ENCODE data around the gene FAHD1.
"Not testable (repeated sequence)": the region's sequence is repeated elsewhere in the genome, so short reads cannot be mapped to it uniquely, and the experiment has no call there.

The FAHD1 gene

GRCh38 chr16:1794908-1795666 is 31.9 kb upstream of the FAHD1 start:
- DNase-seq (ENCODE audit: low spot score in 2 of 2) = no peak
- H3K9me3 Mint-ChIP-seq = peaks cover 9% of the 10 kb centered on the region

GRCh38 chr16:1799263-1799662 is 27.7 kb upstream of the FAHD1 start:
- H3K4me3 Mint-ChIP-seq; DNase-seq (ENCODE audit: low spot score in 2 of 2); H3K36me3 Mint-ChIP-seq; H3K9me3 Mint-ChIP-seq; ATAC-seq; H3K4me1 Mint-ChIP-seq; H3K27ac Mint-ChIP-seq: not testable (repeated sequence)

More at GRCh38 chr16:1794908-1795666, 31.9 kb upstream of the FAHD1 start:
- Mint-ChIP-seq H3K27ac (no peak overlapping the region), H3K4me3 (no peak overlapping the region), H3K4me1 (no peaks in the 10 kb centered on the region), H3K36me3 (peaks cover 6% of the 10 kb centered on the region)
- ATAC-seq = no peak

- ATAC-seq = no peak
- Mint-ChIP-seq H3K4me3 (no peak overlapping the region), H3K9me3 (peaks cover 9% of the 10 kb centered on the region), H3K27ac (no peak overlapping the region), H3K4me1 (no peaks in the 10 kb centered on the region), H3K36me3 (peaks cover 3% of the 10 kb centered on the region)
- DNase-seq (ENCODE audit: low spot score in 2 of 2) = no peak
Observed at GRCh38 chr16:1800701-1801100, 26.3 kb upstream of the FAHD1 start.

DNA sequence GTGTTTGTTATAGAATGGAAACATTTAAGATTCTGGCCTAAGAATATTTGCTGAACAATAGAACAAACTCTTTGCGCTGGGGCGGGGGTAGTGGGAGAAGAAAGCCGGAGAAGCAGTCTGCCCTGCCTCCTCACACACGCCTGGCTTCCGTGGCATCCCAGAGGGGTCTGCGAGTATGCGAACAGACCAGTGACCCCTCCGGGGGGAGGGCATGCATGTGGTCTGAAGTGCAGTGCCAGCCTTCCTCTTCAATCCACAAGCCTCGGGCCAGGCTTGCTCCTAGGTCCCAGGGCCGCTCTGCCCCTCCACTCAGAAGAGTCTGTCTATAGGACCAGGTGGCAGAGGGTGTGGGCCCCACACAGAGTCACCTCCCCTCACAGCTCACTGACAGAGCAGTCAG is 19.4 kb upstream of the FAHD1 start:
- H3K4me1 Mint-ChIP-seq = no peaks in the 10 kb centered on the region
- no peak overlapping the region for H3K4me3 Mint-ChIP-seq
- no peak for DNase-seq (ENCODE audit: low spot score in 2 of 2)
- no peak overlapping the region for H3K27ac Mint-ChIP-seq
- H3K9me3 Mint-ChIP-seq = no peaks in the 10 kb centered on the region
- no peak for ATAC-seq
- H3K36me3 Mint-ChIP-seq = peaks cover 31% of the 10 kb centered on the region

DNA sequence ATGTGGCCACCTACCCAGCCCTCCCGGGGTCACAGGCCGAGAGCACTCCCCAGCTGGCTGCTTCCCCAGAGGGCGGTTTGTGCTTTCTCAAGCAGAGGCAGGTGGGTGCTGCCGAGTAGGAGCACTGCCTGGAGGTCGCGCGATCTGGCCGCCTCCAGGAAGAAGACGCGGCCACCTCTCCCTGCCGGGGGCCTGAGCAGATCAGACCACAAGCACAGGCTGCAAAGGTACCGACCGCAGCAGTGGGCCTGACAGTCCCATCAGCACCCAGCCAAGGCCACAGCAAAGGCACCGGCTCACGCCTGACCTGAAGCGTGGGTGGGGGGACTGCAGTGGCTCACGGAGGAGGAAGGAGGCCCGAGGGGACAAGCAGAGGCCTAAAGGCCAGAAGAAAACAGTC is 18.3 kb upstream of the FAHD1 start:
- ATAC-seq = no peak
- no peak overlapping the region for H3K27ac Mint-ChIP-seq
- no peak for DNase-seq (ENCODE audit: low spot score in 2 of 2)
- H3K36me3 Mint-ChIP-seq = peaks cover 32% of the 10 kb centered on the region
- no peaks in the 10 kb centered on the region for H3K4me1 Mint-ChIP-seq
- H3K9me3 Mint-ChIP-seq = no peaks in the 10 kb centered on the region
- H3K4me3 Mint-ChIP-seq = no peak overlapping the region

DNA sequence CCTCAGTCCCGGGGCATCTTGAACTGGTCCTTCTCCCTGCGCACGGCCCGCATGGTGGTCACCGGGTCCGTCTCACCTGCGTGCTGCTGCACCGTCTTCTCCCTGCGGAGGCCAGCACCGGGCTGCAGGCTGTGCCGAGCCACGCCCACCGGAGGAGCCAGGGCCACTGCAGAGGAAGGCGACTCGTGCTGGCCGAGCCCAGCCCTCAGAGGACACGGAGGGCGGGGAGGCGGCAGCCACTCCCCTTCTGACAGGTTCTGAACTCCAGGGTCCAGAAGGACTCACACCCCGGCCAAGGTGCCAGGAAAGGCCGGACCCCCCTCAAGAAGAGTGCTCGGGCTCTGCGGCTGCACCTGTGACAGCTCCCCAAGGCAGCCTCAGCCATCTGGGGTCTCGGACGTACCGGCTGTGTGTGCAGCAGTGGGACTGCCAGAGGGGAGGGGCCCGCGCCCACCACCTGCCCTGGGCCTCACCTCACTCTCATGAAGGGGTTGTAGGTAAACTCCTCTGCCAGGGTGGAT is 17.7 kb upstream of the FAHD1 start:
- no peaks in the 10 kb centered on the region for H3K4me1 Mint-ChIP-seq
- H3K4me3 Mint-ChIP-seq = no peak overlapping the region
- no peaks in the 10 kb centered on the region for H3K9me3 Mint-ChIP-seq
- ATAC-seq = no peak
- no peak for DNase-seq (ENCODE audit: low spot score in 2 of 2)
- H3K36me3 Mint-ChIP-seq = peaks cover 39% of the 10 kb centered on the region
- no peak overlapping the region for H3K27ac Mint-ChIP-seq

DNA sequence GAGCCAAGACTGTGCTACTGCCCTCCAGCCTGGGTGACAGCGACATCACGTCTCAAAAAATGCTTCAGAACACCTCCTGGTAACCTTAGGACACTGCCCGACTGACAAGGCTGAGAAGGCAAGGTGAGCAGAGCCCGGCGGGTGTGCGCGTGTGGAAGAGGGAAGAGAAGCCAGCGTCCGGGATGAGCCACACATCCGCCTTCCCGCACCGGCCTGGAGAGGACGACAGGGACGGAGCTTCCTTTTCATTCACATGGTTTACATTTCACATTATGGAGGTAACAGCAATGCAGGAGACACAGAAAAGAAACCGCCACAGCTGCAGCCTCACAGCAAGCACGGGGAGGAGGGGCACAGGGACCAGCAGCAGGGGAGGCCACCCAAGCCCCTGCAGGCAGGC is 16.9 kb upstream of the FAHD1 start:
- Mint-ChIP-seq H3K4me3 (no peak overlapping the region), H3K4me1 (no peaks in the 10 kb centered on the region), H3K36me3 (peaks cover 46% of the 10 kb centered on the region), H3K9me3 (no peaks in the 10 kb centered on the region), H3K27ac (no peak overlapping the region)
- ATAC-seq (no peak), DNase-seq (ENCODE audit: low spot score in 2 of 2) (no peak)

- no peaks in the 10 kb centered on the region for H3K4me1 Mint-ChIP-seq
- ATAC-seq (no peak), DNase-seq (ENCODE audit: low spot score in 2 of 2) (no peak)
- no peak overlapping the region for H3K4me3 Mint-ChIP-seq
- H3K36me3 Mint-ChIP-seq = peaks cover 49% of the 10 kb centered on the region
- no peaks in the 10 kb centered on the region for H3K9me3 Mint-ChIP-seq
- H3K27ac Mint-ChIP-seq = no peak overlapping the region
Observed at GRCh38 chr16:1810536-1810935, 16.5 kb upstream of the FAHD1 start.

- ATAC-seq = peak; percentile 79
- H3K4me1 Mint-ChIP-seq = peaks cover 5% of the 10 kb centered on the region
- peaks cover 38% of the 10 kb centered on the region for H3K36me3 Mint-ChIP-seq
- DNase-seq (ENCODE audit: low spot score in 2 of 2) = no peak
- H3K9me3 Mint-ChIP-seq = no peaks in the 10 kb centered on the region
- no peak overlapping the region for H3K4me3 Mint-ChIP-seq
- peak overlapping the region; percentile 24 for H3K27ac Mint-ChIP-seq
Observed at GRCh38 chr16:1812732-1813163, 14.3 kb upstream of the FAHD1 start.

GRCh38 chr16:1815461-1815860 is 11.5 kb upstream of the FAHD1 start:
- peaks cover 6% of the 10 kb centered on the region for H3K4me1 Mint-ChIP-seq
- no peak overlapping the region for H3K4me3 Mint-ChIP-seq
- DNase-seq (ENCODE audit: low spot score in 2 of 2) = no peak
- peaks cover 30% of the 10 kb centered on the region for H3K36me3 Mint-ChIP-seq
- H3K9me3 Mint-ChIP-seq = no peaks in the 10 kb centered on the region
- no peak for ATAC-seq
- no peak overlapping the region for H3K27ac Mint-ChIP-seq

DNA sequence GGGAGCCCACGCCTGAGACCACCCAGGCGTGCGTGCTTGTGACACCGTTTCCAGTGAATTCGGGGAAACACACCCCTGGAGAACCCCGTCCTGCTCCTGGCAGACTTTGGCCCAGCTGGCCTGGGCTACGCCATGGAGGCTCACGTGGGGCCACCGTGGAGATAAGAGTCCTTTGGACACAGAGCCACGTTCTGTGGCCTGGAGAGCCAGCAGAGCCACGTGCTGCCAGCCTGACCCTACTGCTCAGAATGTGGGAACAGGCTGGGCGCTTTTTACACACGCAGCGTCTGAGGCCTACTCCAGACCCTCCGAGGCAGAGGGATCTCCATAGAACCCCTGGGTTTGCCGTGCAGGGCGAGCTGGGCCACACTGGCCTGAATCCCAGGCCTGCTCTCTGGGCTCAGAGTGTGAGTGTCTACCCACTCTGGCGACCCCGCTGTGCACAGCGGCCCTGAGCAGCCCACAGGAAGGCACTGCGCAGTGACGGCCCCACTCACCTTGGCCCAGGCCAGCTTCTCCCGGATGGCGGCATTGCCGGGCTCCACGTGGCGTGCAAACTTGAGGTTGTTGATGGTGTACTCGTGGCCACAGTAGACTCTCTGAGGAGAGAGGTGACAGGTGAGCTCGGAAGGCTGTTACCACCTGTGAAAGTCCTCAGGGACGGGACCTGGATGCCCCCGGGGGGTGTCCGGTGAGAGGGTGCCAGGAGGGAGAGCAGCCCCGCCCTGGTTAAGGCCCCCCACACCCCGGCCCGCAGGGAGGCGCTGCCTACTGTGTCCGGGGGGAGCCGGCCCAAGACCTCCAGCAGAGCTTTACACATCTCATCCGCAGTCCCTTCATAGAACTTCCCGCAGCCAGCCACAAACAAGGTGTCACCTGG is 10.4 kb upstream of the FAHD1 start:
- DNase-seq (ENCODE audit: low spot score in 2 of 2) (no peak), ATAC-seq (no peak)
- Mint-ChIP-seq H3K27ac (no peak overlapping the region), H3K9me3 (no peaks in the 10 kb centered on the region), H3K4me1 (peaks cover 6% of the 10 kb centered on the region), H3K4me3 (no peak overlapping the region), H3K36me3 (peaks cover 30% of the 10 kb centered on the region)

GRCh38 chr16:1817276-1817589 is 9.8 kb upstream of the FAHD1 start:
- no peaks in the 10 kb centered on the region for H3K9me3 Mint-ChIP-seq
- H3K36me3 Mint-ChIP-seq = peaks cover 32% of the 10 kb centered on the region
- ATAC-seq (no peak), DNase-seq (ENCODE audit: low spot score in 2 of 2) (no peak)
- H3K4me3 Mint-ChIP-seq = no peak overlapping the region
- H3K4me1 Mint-ChIP-seq = peaks cover 6% of the 10 kb centered on the region
- peak overlapping the region; percentile 20 for H3K27ac Mint-ChIP-seq

DNA sequence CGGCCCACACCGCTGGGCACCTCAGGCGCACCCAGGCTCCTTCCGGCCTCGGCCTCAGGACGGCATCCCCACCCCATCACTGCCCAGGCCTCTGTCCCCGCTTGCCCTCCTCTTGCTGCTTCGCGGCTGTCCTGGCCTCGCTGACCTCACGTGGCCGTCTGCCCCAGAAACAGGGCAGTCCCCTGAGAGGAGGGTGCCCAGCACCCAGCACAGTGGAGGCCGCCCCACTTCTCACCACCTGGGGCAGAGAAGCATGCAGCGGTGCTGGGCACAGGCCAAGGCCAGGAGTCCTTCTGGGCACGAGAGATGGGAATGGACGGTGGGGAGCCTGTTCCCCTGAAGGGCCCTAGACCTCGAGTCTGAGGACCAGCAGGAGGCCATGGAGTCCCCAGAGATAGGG is 9.3 kb upstream of the FAHD1 start:
- H3K4me3 Mint-ChIP-seq = no peak overlapping the region
- no peaks in the 10 kb centered on the region for H3K9me3 Mint-ChIP-seq
- H3K27ac Mint-ChIP-seq = peak overlapping the region; percentile 20
- ATAC-seq (peak; percentile 6), DNase-seq (ENCODE audit: low spot score in 2 of 2) (no peak)
- H3K36me3 Mint-ChIP-seq = peaks cover 37% of the 10 kb centered on the region
- peaks cover 6% of the 10 kb centered on the region for H3K4me1 Mint-ChIP-seq

- H3K4me1 Mint-ChIP-seq = peaks cover 6% of the 10 kb centered on the region
- ATAC-seq = no peak
- H3K36me3 Mint-ChIP-seq = peaks cover 38% of the 10 kb centered on the region
- DNase-seq (ENCODE audit: low spot score in 2 of 2) = no peak
- H3K27ac Mint-ChIP-seq = peak overlapping the region; percentile 32
- no peak overlapping the region for H3K4me3 Mint-ChIP-seq
- H3K9me3 Mint-ChIP-seq = no peaks in the 10 kb centered on the region
Observed at GRCh38 chr16:1818204-1818872, 8.7 kb upstream of the FAHD1 start.

DNA sequence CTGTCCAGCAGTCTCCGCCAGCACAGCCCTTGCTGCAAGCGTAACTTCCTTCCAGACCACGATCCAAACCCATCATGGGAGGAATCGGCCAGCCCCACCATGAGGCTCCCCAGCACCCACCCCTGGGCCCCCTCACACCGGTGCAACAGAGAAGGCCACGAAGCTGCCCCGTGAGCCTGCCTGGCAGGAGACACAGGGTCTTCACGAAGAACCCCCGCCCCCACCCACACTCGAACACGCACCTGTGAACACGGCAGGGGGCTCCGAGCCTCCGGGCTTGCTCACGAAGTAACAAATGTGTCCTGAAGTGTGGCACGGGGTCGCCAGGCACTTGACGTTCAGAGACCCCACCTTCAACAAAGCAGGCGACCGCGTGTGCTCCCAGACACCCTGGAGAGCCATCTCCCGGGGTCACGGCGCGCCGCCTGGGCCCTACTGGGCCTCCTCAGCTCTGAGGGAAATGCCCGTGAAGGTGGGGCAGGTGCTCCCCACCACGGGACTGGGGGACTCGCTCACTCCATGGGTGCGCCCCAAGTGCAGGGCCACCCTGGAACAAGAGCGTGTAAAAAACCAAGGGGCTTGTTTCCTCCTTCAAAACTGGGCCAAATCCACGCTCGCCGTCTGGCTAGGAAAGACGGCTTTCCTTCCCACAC is 8.0 kb upstream of the FAHD1 start:
- DNase-seq (ENCODE audit: low spot score in 2 of 2) (no peak), ATAC-seq (no peak)
- Mint-ChIP-seq H3K36me3 (peaks cover 34% of the 10 kb centered on the region), H3K4me1 (peaks cover 9% of the 10 kb centered on the region), H3K4me3 (no peak overlapping the region), H3K27ac (peak overlapping the region; percentile 58), H3K9me3 (no peaks in the 10 kb centered on the region)
